Loucy (cell line): ENCODE results near the gene RAB5IF.

ENCODE experiments used
- H2AFZ ChIP-seq: fragments of 200-600 bp; sonication (generic); 2 replicates; pipeline ENCODE4 v1.6.0; 2016; ENCODE audit warnings: antibody characterized with exemption, mild to moderate bottlenecking, low read length, moderate library complexity
- H3F3A ChIP-seq: fragments of 200-600 bp; 2 replicates; pipeline ENCODE4 v1.6.0; 2016; ENCODE audit warnings: antibody characterized with exemption, low read depth, mild to moderate bottlenecking
- H3K27me3 ChIP-seq: fragments of 200-600 bp; sonication (generic); 2 replicates; pipeline ENCODE4 v1.6.1; 2014; ENCODE audit warnings: low read length, mild to moderate bottlenecking; ENCODE audit not compliant: insufficient read depth, poor library complexity, severe bottlenecking
- H3K36me3 ChIP-seq: fragments of 200-600 bp; sonication (generic); 2 replicates; pipeline ENCODE4 v1.6.1; 2016; ENCODE audit warnings: low read length; ENCODE audit not compliant: insufficient read depth
- H3K4me1 ChIP-seq: fragments of 200-600 bp; sonication (generic); 2 replicates; pipeline ENCODE4 v1.5.1; 2014; ENCODE audit warnings: low read length, mild to moderate bottlenecking; ENCODE audit not compliant: insufficient read depth, poor library complexity, severe bottlenecking
- H3K4me2 ChIP-seq: fragments of 200-600 bp; sonication (generic); 2 replicates; pipeline ENCODE4 v1.6.0; 2014; ENCODE audit warnings: antibody characterized with exemption, low read length, low read depth, mild to moderate bottlenecking; ENCODE audit not compliant: poor library complexity, severe bottlenecking
- H3K4me3 ChIP-seq: fragments of 200-600 bp; sonication (generic); 2 replicates; pipeline ENCODE4 v1.5.1; 2014; ENCODE audit warnings: low read length, mild to moderate bottlenecking, mixed read lengths; ENCODE audit not compliant: poor library complexity, severe bottlenecking
- H3K79me2 ChIP-seq: fragments of 200-600 bp; sonication (generic); 2 replicates; pipeline ENCODE4 v1.6.1; 2014; ENCODE audit warnings: low read length; ENCODE audit not compliant: insufficient read depth
- H3K9ac ChIP-seq: fragments of 200-600 bp; sonication (generic); 2 replicates; pipeline ENCODE4 v1.6.0; 2014; ENCODE audit warnings: mild to moderate bottlenecking, low read depth, low read length, moderate library complexity; ENCODE audit not compliant: poor library complexity, severe bottlenecking
- H3K9me2 ChIP-seq: fragments of 200-600 bp; sonication (generic); replicated peaks from 2 replicates; pipeline ENCODE4 v1.6.1; 2016; ENCODE audit warnings: low read depth, low read length, mixed read lengths
- H3K9me3 ChIP-seq: fragments of 200-600 bp; sonication (generic); 2 replicates; pipeline ENCODE4 v1.6.1; 2014; ENCODE audit warnings: mild to moderate bottlenecking, antibody characterized with exemption, low read length, low read depth; ENCODE audit not compliant: insufficient read depth
- H4K20me1 ChIP-seq: fragments of 200-600 bp; sonication (generic); 2 replicates; pipeline ENCODE4 v1.6.0; 2014; ENCODE audit warnings: antibody characterized with exemption, low read length, mild to moderate bottlenecking; ENCODE audit not compliant: insufficient read depth, poor library complexity, severe bottlenecking
- EZH2phosphoT487 ChIP-seq: fragments of 200-600 bp; IDR thresholded peaks from 2 replicates; pipeline ENCODE4 v1.6.1; 2018; ENCODE audit warnings: antibody characterized with exemption, mild to moderate bottlenecking, moderate library complexity, borderline replicate concordance
- TF ChIP-seq, protein P1 (sequence below): fragments of 200-600 bp; sonication (generic); conservative IDR thresholded peaks from 2 replicates; pipeline ENCODE4 v1.5.1; 2014; ENCODE audit warnings: mild to moderate bottlenecking, antibody characterized with exemption, low read length

Gene RAB5IF

DNA sequence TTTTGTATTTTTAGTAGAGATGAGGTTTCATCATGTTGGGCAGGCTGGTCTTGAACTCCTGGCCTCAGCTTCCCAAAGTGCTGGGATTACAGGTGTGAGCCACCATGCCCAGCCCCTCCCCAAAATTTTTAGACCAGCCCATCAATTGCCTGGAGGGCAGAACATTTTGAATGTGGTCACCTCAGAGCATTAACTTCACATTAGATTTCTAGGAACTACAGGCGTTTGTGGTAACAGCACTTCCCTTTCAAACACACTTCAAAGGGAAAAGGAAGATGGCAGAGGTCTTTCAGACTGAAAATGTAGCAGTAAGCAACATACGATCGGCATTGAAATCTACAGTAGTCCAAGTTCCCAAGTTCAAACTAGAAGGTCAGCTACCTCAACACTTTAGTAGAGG, 52.7 kb downstream of the RAB5IF start:
- Histone ChIP-seq H4K20me1 (peaks cover 13% of the 10 kb centered on the region), H3K4me2 (peak overlapping the region; percentile 13), H3K9ac (no peak overlapping the region), H3F3A (no peaks in the 10 kb centered on the region), H3K79me2 (no peaks in the 10 kb centered on the region), H3K9me2 (no peaks in the 10 kb centered on the region), H3K9me3 (no peaks in the 10 kb centered on the region), H3K4me1 (peaks cover 7% of the 10 kb centered on the region), H3K36me3 (no peaks in the 10 kb centered on the region), H2AFZ (no peak overlapping the region), H3K4me3 (no peak overlapping the region), H3K27me3 (no peaks in the 10 kb centered on the region)
- TF ChIP-seq, protein P1, sequence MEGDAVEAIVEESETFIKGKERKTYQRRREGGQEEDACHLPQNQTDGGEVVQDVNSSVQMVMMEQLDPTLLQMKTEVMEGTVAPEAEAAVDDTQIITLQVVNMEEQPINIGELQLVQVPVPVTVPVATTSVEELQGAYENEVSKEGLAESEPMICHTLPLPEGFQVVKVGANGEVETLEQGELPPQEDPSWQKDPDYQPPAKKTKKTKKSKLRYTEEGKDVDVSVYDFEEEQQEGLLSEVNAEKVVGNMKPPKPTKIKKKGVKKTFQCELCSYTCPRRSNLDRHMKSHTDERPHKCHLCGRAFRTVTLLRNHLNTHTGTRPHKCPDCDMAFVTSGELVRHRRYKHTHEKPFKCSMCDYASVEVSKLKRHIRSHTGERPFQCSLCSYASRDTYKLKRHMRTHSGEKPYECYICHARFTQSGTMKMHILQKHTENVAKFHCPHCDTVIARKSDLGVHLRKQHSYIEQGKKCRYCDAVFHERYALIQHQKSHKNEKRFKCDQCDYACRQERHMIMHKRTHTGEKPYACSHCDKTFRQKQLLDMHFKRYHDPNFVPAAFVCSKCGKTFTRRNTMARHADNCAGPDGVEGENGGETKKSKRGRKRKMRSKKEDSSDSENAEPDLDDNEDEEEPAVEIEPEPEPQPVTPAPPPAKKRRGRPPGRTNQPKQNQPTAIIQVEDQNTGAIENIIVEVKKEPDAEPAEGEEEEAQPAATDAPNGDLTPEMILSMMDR, result no peak
- TF ChIP-seq EZH2phosphoT487, result peak; percentile 8; the same call in 1 of the 2 replicates
